ENCODE data around the gene EPB41L1. TPM values are rescaled to one million over a fixed set of nuclear protein-coding genes. Genes with fewer than 3 reads are reported as not detected.

EPB41L1 gene
- total and polyA plus RNA-seq, 8 donors = 17.6 to 40.5 (median 30.8) TPM

DNA sequence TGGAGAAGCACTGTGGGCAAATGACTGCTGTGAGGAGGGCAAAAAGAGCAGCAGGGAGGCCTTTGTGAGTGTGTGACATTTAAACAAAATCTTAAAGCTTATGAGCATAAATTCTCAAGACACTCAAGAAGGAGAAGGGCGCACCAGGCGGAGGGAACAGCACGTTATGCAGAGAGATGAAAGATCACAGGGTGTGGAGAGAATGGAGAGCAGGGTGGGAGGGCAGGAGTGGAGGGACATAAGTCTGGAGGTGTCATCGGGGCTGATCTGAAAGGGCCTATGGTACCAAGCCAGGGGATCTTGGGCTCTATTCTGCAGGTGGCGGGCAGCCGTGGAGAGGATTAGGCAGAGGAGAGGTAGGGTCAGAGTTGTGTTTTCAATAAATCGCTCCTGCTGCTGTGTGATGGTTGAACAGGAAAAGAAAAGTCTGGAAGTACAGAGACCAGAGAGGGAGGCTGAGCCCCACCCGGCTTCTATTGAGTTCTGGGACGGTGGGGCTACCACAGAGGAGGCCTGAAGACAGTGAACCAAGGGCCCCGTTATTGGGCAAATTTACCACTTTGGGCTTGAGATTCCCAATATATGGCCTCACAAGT lies 127.3 kb downstream of the EPB41L1 start:
- WGBS, 2 donors = 79 to 89% methylated on average over 10 of the region's 10 CpGs
- Histone ChIP-seq H3K9me3 (no peaks in the 10 kb centered on the region), H3K4me3 (no peak overlapping the region), H3K36me3 (no peaks in the 10 kb centered on the region), H3K4me1 (no peaks in the 10 kb centered on the region), H3K27ac (no peak overlapping the region), H3K27me3 (no peaks in the 10 kb centered on the region)
- TF ChIP-seq, protein P1, sequence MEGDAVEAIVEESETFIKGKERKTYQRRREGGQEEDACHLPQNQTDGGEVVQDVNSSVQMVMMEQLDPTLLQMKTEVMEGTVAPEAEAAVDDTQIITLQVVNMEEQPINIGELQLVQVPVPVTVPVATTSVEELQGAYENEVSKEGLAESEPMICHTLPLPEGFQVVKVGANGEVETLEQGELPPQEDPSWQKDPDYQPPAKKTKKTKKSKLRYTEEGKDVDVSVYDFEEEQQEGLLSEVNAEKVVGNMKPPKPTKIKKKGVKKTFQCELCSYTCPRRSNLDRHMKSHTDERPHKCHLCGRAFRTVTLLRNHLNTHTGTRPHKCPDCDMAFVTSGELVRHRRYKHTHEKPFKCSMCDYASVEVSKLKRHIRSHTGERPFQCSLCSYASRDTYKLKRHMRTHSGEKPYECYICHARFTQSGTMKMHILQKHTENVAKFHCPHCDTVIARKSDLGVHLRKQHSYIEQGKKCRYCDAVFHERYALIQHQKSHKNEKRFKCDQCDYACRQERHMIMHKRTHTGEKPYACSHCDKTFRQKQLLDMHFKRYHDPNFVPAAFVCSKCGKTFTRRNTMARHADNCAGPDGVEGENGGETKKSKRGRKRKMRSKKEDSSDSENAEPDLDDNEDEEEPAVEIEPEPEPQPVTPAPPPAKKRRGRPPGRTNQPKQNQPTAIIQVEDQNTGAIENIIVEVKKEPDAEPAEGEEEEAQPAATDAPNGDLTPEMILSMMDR (IDR thresholded peaks at IDR 0.05) = no peak
- ATAC-seq = no peak
- FAIRE-seq = no peak
- intact Hi-C loops (cut with DNase I) = no loop called here
- DNase-seq = no peak

Other genes with a start within 250 kb of the EPB41L1 start
- 10 to 100 TPM; 24.2 to 43.6 (median 36.5) TPM for gene SCAND1, start 200.2 kb upstream of the EPB41L1 start, total RNA-seq
- gene SCAND1, start 200.2 kb upstream of the EPB41L1 start, polyA plus RNA-seq = 100 to 1,000 TPM; 103 to 224 TPM
- 1 to 10 TPM; 2.2 to 4.7 (median 2.7) TPM for gene CNBD2, start 186.2 kb upstream of the EPB41L1 start, total RNA-seq
- gene CNBD2, start 186.2 kb upstream of the EPB41L1 start, polyA plus RNA-seq = 10 to 100 TPM; 10.9 to 23.8 TPM
- gene AAR2, start 81.7 kb downstream of the EPB41L1 start, total RNA-seq = 10 to 100 TPM in 3 of 6 donors, 1 to 10 TPM in 3; 7.0 to 12.4 (median 9.4) TPM
- gene AAR2, start 81.7 kb downstream of the EPB41L1 start, polyA plus RNA-seq = 10 to 100 TPM in 1 of 2 donors, 1 to 10 TPM in 1; 9.0 to 18.0 TPM
- gene DLGAP4, start 151.6 kb downstream of the EPB41L1 start, total RNA-seq = 10 to 100 TPM; 28.6 to 46.8 (median 39.2) TPM
- 10 to 100 TPM; 44.1 to 49.5 TPM for gene DLGAP4, start 151.6 kb downstream of the EPB41L1 start, polyA plus RNA-seq